ENCODE results near the gene PDIA4.
"Not testable (repeated sequence)": the region's sequence is repeated elsewhere in the genome, so short reads cannot be mapped to it uniquely, and the experiment has no call there.

The PDIA4 gene

GRCh38 chr7:149020483-149020882, 7.8 kb downstream of the PDIA4 start:
- Mint-ChIP-seq H3K36me3 (ENCODE audit: low read depth) (peaks cover 39% of the 10 kb centered on the region), H3K27ac (no peak overlapping the region), H3K9me3 (no peaks in the 10 kb centered on the region), H3K27me3 (ENCODE audit: low read depth) (no peaks in the 10 kb centered on the region), H3K4me3 (no peak overlapping the region), H3K4me1 (ENCODE audit: low read depth) (peaks cover 22% of the 10 kb centered on the region)

- H3K27ac Mint-ChIP-seq, result no peak overlapping the region
- H3K4me1 Mint-ChIP-seq (ENCODE audit: low read depth), result peaks cover 14% of the 10 kb centered on the region
- H3K27me3 Mint-ChIP-seq (ENCODE audit: low read depth), result no peaks in the 10 kb centered on the region
- H3K4me3 Mint-ChIP-seq, result no peak overlapping the region
- no peaks in the 10 kb centered on the region for H3K9me3 Mint-ChIP-seq
- peaks cover 52% of the 10 kb centered on the region for H3K36me3 Mint-ChIP-seq (ENCODE audit: low read depth)
Observed at GRCh38 chr7:149016876-149017275, 11.4 kb downstream of the PDIA4 start.

GRCh38 chr7:149014309-149014708, 14.0 kb downstream of the PDIA4 start:
- H3K27ac Mint-ChIP-seq, result no peak overlapping the region
- no peak overlapping the region for H3K4me3 Mint-ChIP-seq
- H3K9me3 Mint-ChIP-seq, result no peaks in the 10 kb centered on the region
- no peaks in the 10 kb centered on the region for H3K27me3 Mint-ChIP-seq (ENCODE audit: low read depth)
- H3K36me3 Mint-ChIP-seq (ENCODE audit: low read depth), result peaks cover 58% of the 10 kb centered on the region
- H3K4me1 Mint-ChIP-seq (ENCODE audit: low read depth), result peaks cover 10% of the 10 kb centered on the region

- H3K4me1 Mint-ChIP-seq (ENCODE audit: low read depth), result peaks cover 9% of the 10 kb centered on the region
- peaks cover 55% of the 10 kb centered on the region for H3K36me3 Mint-ChIP-seq (ENCODE audit: low read depth)
- no peaks in the 10 kb centered on the region for H3K9me3 Mint-ChIP-seq
- H3K27ac Mint-ChIP-seq, result no peak overlapping the region
- H3K4me3 Mint-ChIP-seq, result no peak overlapping the region
- no peaks in the 10 kb centered on the region for H3K27me3 Mint-ChIP-seq (ENCODE audit: low read depth)
Observed at GRCh38 chr7:149013876-149014275, 14.4 kb downstream of the PDIA4 start.

- Mint-ChIP-seq H3K36me3 (ENCODE audit: low read depth) (peaks cover 53% of the 10 kb centered on the region), H3K27ac (peak overlapping the region; percentile 31)
- not testable (repeated sequence) for H3K4me3 Mint-ChIP-seq; H3K9me3 Mint-ChIP-seq; H3K4me1 Mint-ChIP-seq (ENCODE audit: low read depth); H3K27me3 Mint-ChIP-seq (ENCODE audit: low read depth)
Observed at GRCh38 chr7:149012730-149013129, 15.6 kb downstream of the PDIA4 start.

GRCh38 chr7:149011491-149011890, 16.8 kb downstream of the PDIA4 start:
- no peak overlapping the region for H3K27ac Mint-ChIP-seq
- peaks cover 8% of the 10 kb centered on the region for H3K4me1 Mint-ChIP-seq (ENCODE audit: low read depth)
- H3K27me3 Mint-ChIP-seq (ENCODE audit: low read depth), result no peaks in the 10 kb centered on the region
- H3K4me3 Mint-ChIP-seq, result no peak overlapping the region
- H3K9me3 Mint-ChIP-seq, result no peaks in the 10 kb centered on the region
- peaks cover 56% of the 10 kb centered on the region for H3K36me3 Mint-ChIP-seq (ENCODE audit: low read depth)

- Mint-ChIP-seq H3K36me3 (ENCODE audit: low read depth) (peaks cover 56% of the 10 kb centered on the region), H3K4me1 (ENCODE audit: low read depth) (peaks cover 10% of the 10 kb centered on the region), H3K9me3 (no peaks in the 10 kb centered on the region), H3K27me3 (ENCODE audit: low read depth) (no peaks in the 10 kb centered on the region), H3K4me3 (no peak overlapping the region), H3K27ac (no peak overlapping the region)
Observed at GRCh38 chr7:149010451-149010850, 17.9 kb downstream of the PDIA4 start.

- Mint-ChIP-seq H3K27me3 (ENCODE audit: low read depth) (no peaks in the 10 kb centered on the region), H3K9me3 (no peaks in the 10 kb centered on the region), H3K4me1 (ENCODE audit: low read depth) (peaks cover 7% of the 10 kb centered on the region), H3K36me3 (ENCODE audit: low read depth) (peaks cover 48% of the 10 kb centered on the region), H3K4me3 (no peak overlapping the region), H3K27ac (no peak overlapping the region)
Observed at GRCh38 chr7:149009527-149009926, 18.8 kb downstream of the PDIA4 start.

GRCh38 chr7:149007611-149008010, 20.7 kb downstream of the PDIA4 start:
- H3K4me3 Mint-ChIP-seq, result no peak overlapping the region
- peaks cover 46% of the 10 kb centered on the region for H3K36me3 Mint-ChIP-seq (ENCODE audit: low read depth)
- no peaks in the 10 kb centered on the region for H3K27me3 Mint-ChIP-seq (ENCODE audit: low read depth)
- peaks cover 5% of the 10 kb centered on the region for H3K4me1 Mint-ChIP-seq (ENCODE audit: low read depth)
- no peak overlapping the region for H3K27ac Mint-ChIP-seq
- no peaks in the 10 kb centered on the region for H3K9me3 Mint-ChIP-seq

- H3K4me1 Mint-ChIP-seq (ENCODE audit: low read depth), result peaks cover 2% of the 10 kb centered on the region
- no peaks in the 10 kb centered on the region for H3K9me3 Mint-ChIP-seq
- peaks cover 42% of the 10 kb centered on the region for H3K36me3 Mint-ChIP-seq (ENCODE audit: low read depth)
- no peak overlapping the region for H3K4me3 Mint-ChIP-seq
- H3K27me3 Mint-ChIP-seq (ENCODE audit: low read depth), result no peaks in the 10 kb centered on the region
- H3K27ac Mint-ChIP-seq, result no peak overlapping the region
Observed at GRCh38 chr7:149007146-149007545, 21.2 kb downstream of the PDIA4 start.

- Mint-ChIP-seq H3K27ac (no peak overlapping the region), H3K36me3 (ENCODE audit: low read depth) (peaks cover 44% of the 10 kb centered on the region), H3K4me1 (ENCODE audit: low read depth) (peaks cover 2% of the 10 kb centered on the region), H3K4me3 (no peak overlapping the region), H3K9me3 (no peaks in the 10 kb centered on the region), H3K27me3 (ENCODE audit: low read depth) (no peaks in the 10 kb centered on the region)
Observed at GRCh38 chr7:149006345-149006725, 22.0 kb downstream of the PDIA4 start.

GRCh38 chr7:149005427-149006344, 22.6 kb downstream of the PDIA4 start:
- H3K27me3 Mint-ChIP-seq (ENCODE audit: low read depth), result no peaks in the 10 kb centered on the region
- no peak overlapping the region for H3K27ac Mint-ChIP-seq
- H3K9me3 Mint-ChIP-seq, result no peaks in the 10 kb centered on the region
- peaks cover 38% of the 10 kb centered on the region for H3K36me3 Mint-ChIP-seq (ENCODE audit: low read depth)
- peaks cover 2% of the 10 kb centered on the region for H3K4me1 Mint-ChIP-seq (ENCODE audit: low read depth)
- H3K4me3 Mint-ChIP-seq, result no peak overlapping the region

- Mint-ChIP-seq H3K4me1 (ENCODE audit: low read depth) (peaks cover 2% of the 10 kb centered on the region), H3K27ac (no peak overlapping the region), H3K36me3 (ENCODE audit: low read depth) (peaks cover 29% of the 10 kb centered on the region), H3K4me3 (no peak overlapping the region), H3K27me3 (ENCODE audit: low read depth) (no peaks in the 10 kb centered on the region), H3K9me3 (no peaks in the 10 kb centered on the region)
Observed at GRCh38 chr7:149004405-149005370, 23.6 kb downstream of the PDIA4 start.

GRCh38 chr7:149003560-149004305, 24.6 kb downstream of the PDIA4 start:
- no peak overlapping the region for H3K4me3 Mint-ChIP-seq
- peaks cover 25% of the 10 kb centered on the region for H3K36me3 Mint-ChIP-seq (ENCODE audit: low read depth)
- no peaks in the 10 kb centered on the region for H3K27me3 Mint-ChIP-seq (ENCODE audit: low read depth)
- peaks cover 2% of the 10 kb centered on the region for H3K4me1 Mint-ChIP-seq (ENCODE audit: low read depth)
- no peaks in the 10 kb centered on the region for H3K9me3 Mint-ChIP-seq
- no peak overlapping the region for H3K27ac Mint-ChIP-seq

All from T-helper 1 cell treated with Interleukin-12 subunit alpha and Interleukin-12 subunit beta and Interleukin-4 antibody, amounts not matched to agents 30 μg/mL and 1 μg/mL, for 36 hours (primary cell).